ENCODE data around the gene RBBP5. TPM values are rescaled to one million over a fixed set of nuclear protein-coding genes. Genes with fewer than 3 reads are reported as not detected.

RBBP5 gene
- polyA plus RNA-seq, 1 donor from 2014 or later: 24.2 TPM

DNA sequence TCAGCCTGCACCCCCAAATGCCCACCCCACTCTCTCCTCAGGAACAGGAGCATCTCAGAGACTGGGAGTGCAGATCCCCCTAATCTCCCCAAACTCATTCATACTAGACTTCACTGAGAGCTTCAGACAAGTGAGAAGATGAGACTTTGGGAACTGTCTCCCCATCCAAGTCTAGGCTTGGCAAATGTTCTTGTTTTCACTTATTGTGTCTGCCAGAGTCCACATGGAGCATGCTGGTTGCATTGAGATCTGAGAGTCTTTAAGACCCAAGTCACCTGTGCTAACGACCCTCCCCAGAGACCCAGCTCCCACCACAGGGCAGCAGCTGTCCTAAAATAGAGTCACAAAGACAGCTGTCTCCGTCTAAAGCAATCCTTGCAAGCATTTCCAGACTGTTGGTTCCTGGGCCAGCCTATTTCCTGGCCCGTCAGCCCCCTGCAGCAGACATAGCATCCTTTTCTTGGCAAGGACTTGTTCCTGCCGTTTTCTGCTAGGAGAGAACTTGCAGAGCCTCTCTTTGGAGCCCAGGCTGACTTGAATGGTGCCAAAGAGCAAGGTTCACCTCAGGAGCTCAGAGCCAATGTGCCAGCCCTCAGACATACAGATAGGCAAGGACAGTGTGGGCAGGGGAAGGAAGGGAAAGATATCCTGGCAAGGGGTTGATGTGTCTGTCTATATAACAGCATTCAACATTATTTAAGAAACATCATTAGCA, 80.6 kb downstream of the RBBP5 start:
- H3K9ac ChIP-seq (ENCODE audit: low read length): no peak overlapping the region
- H3K27ac ChIP-seq (ENCODE audit: low read length): no peak overlapping the region
- H3K4me3 ChIP-seq (ENCODE audit: low read length): no peak overlapping the region
- H3K79me2 ChIP-seq (replicated peaks; ENCODE audit: insufficient read depth, low read length): no peaks in the 10 kb centered on the region
- no peak overlapping the region for H2AFZ ChIP-seq (ENCODE audit: low read depth, low read length)
- H3K9me2 ChIP-seq (ENCODE audit: insufficient read depth, low read length): no peaks in the 10 kb centered on the region
- TF ChIP-seq SMC3 (conservative IDR thresholded peaks at IDR 0.05; ENCODE audit: poor library complexity) (no peak), POLR2AphosphoS5 (IDR thresholded peaks at IDR 0.05) (no peak), EZH2 (IDR thresholded peaks at IDR 0.05; ENCODE audit: borderline replicate concordance, insufficient read depth, low read length, poor library complexity, severe bottlenecking) (no peak)
- TF ChIP-seq, protein P1, sequence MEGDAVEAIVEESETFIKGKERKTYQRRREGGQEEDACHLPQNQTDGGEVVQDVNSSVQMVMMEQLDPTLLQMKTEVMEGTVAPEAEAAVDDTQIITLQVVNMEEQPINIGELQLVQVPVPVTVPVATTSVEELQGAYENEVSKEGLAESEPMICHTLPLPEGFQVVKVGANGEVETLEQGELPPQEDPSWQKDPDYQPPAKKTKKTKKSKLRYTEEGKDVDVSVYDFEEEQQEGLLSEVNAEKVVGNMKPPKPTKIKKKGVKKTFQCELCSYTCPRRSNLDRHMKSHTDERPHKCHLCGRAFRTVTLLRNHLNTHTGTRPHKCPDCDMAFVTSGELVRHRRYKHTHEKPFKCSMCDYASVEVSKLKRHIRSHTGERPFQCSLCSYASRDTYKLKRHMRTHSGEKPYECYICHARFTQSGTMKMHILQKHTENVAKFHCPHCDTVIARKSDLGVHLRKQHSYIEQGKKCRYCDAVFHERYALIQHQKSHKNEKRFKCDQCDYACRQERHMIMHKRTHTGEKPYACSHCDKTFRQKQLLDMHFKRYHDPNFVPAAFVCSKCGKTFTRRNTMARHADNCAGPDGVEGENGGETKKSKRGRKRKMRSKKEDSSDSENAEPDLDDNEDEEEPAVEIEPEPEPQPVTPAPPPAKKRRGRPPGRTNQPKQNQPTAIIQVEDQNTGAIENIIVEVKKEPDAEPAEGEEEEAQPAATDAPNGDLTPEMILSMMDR (IDR thresholded peaks at IDR 0.05; ENCODE audit: poor library complexity, severe bottlenecking): no peak
- TF ChIP-seq, protein P2, sequence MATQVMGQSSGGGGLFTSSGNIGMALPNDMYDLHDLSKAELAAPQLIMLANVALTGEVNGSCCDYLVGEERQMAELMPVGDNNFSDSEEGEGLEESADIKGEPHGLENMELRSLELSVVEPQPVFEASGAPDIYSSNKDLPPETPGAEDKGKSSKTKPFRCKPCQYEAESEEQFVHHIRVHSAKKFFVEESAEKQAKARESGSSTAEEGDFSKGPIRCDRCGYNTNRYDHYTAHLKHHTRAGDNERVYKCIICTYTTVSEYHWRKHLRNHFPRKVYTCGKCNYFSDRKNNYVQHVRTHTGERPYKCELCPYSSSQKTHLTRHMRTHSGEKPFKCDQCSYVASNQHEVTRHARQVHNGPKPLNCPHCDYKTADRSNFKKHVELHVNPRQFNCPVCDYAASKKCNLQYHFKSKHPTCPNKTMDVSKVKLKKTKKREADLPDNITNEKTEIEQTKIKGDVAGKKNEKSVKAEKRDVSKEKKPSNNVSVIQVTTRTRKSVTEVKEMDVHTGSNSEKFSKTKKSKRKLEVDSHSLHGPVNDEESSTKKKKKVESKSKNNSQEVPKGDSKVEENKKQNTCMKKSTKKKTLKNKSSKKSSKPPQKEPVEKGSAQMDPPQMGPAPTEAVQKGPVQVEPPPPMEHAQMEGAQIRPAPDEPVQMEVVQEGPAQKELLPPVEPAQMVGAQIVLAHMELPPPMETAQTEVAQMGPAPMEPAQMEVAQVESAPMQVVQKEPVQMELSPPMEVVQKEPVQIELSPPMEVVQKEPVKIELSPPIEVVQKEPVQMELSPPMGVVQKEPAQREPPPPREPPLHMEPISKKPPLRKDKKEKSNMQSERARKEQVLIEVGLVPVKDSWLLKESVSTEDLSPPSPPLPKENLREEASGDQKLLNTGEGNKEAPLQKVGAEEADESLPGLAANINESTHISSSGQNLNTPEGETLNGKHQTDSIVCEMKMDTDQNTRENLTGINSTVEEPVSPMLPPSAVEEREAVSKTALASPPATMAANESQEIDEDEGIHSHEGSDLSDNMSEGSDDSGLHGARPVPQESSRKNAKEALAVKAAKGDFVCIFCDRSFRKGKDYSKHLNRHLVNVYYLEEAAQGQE (IDR thresholded peaks at IDR 0.05; ENCODE audit: borderline replicate concordance): no peak
- no peaks in the 10 kb centered on the region for H3F3A ChIP-seq (ENCODE audit: insufficient read depth, low read length, poor library complexity, severe bottlenecking)
- H4K20me1 ChIP-seq (ENCODE audit: insufficient read depth): no peaks in the 10 kb centered on the region
- no peaks in the 10 kb centered on the region for H3K9me3 ChIP-seq (ENCODE audit: low read length)
- H3K27me3 ChIP-seq (ENCODE audit: insufficient read depth, low read depth, low read length): peaks cover 10% of the 10 kb centered on the region
- H3K4me2 ChIP-seq (ENCODE audit: low read length): no peak overlapping the region
- no peaks in the 10 kb centered on the region for H3K36me3 ChIP-seq (ENCODE audit: insufficient read depth, low read length)

DNA sequence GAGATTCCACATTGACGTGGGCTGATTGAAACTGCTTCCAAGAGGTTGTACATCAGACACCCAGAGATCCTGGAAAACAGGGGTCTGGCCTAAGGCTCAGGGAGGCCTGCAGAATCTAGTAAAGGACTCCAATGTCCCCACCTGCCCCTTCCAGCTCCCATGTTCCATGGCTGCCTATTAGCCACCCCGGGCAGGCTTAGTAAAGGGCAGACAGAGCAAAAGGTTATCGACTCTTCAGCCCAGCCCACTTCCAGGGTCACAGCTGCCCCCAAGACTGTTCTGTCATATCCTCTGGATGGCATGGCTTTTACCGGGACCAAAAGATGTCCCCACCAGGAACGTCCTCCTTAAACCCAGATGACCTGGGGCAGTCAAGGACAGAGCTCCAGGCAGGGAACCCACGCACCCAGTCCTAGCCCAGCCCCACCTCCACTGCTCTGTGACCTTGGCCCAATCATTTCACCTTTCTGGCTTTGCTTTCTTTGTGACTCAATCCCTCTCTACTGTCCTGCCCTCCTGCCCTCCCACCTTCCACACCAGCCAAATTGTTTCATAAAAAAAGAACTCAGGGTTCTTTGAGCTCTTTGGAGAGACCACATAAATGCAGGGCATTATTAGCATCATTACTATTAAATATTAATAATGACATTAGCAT, 83.5 kb downstream of the RBBP5 start:
- H3K4me2 ChIP-seq (ENCODE audit: low read length): no peak overlapping the region
- H2AFZ ChIP-seq (ENCODE audit: low read depth, low read length): no peak overlapping the region
- TF ChIP-seq MXI1 (conservative IDR thresholded peaks at IDR 0.05; ENCODE audit: poor library complexity, severe bottlenecking) (no peak), EZH2 (IDR thresholded peaks at IDR 0.05; ENCODE audit: borderline replicate concordance, insufficient read depth, low read length, poor library complexity, severe bottlenecking) (no peak), TAF1 (IDR thresholded peaks at IDR 0.05; ENCODE audit: low read depth) (no peak), EP300 (conservative IDR thresholded peaks at IDR 0.05; ENCODE audit: poor library complexity, severe bottlenecking) (no peak), RAD21 (conservative IDR thresholded peaks at IDR 0.05) (no peak), SMC3 (conservative IDR thresholded peaks at IDR 0.05; ENCODE audit: poor library complexity) (no peak), POLR2AphosphoS5 (IDR thresholded peaks at IDR 0.05) (no peak)
- TF ChIP-seq, protein P1 (IDR thresholded peaks at IDR 0.05; ENCODE audit: poor library complexity, severe bottlenecking): no peak
- TF ChIP-seq, protein P2 (IDR thresholded peaks at IDR 0.05; ENCODE audit: borderline replicate concordance): no peak
- H3K9me3 ChIP-seq (ENCODE audit: low read length): no peaks in the 10 kb centered on the region
- no peak overlapping the region for H3K4me3 ChIP-seq (ENCODE audit: low read length)
- no peaks in the 10 kb centered on the region for H3K79me2 ChIP-seq (replicated peaks; ENCODE audit: insufficient read depth, low read length)
- no peaks in the 10 kb centered on the region for H4K20me1 ChIP-seq (ENCODE audit: insufficient read depth)
- no peaks in the 10 kb centered on the region for H3K36me3 ChIP-seq (ENCODE audit: insufficient read depth, low read length)
- H3K27me3 ChIP-seq (ENCODE audit: insufficient read depth, low read depth, low read length): peaks cover 1% of the 10 kb centered on the region
- no peak overlapping the region for H3K9ac ChIP-seq (ENCODE audit: low read length)
- H3K9me2 ChIP-seq (ENCODE audit: insufficient read depth, low read length): no peaks in the 10 kb centered on the region
- H3K27ac ChIP-seq (ENCODE audit: low read length): no peak overlapping the region
- no peaks in the 10 kb centered on the region for H3F3A ChIP-seq (ENCODE audit: insufficient read depth, low read length, poor library complexity, severe bottlenecking)

Measured in neural cell (in vitro differentiated cells).